Panc1 (cell line): ENCODE results near the gene KAT2B.

Experiments used
- POLR2AphosphoS5 ChIP-seq: IDR thresholded peaks from 2 replicates; pipeline ENCODE4 v1.6.1; 2012; ENCODE audit warnings: mild to moderate bottlenecking, low read depth, low read length, moderate library complexity
- TF ChIP-seq, protein P1 (sequence below): fragments of 450-650 bp; IDR thresholded peaks from 2 replicates; pipeline ENCODE4 v1.5.1; 2017; ENCODE audit warnings: mild to moderate bottlenecking
- TF ChIP-seq, protein P2 (sequence below), 2 experiments: IDR thresholded peaks; 2 replicates each; pipeline ENCODE4 v1.6.1; 2011 to 2012; ENCODE audit warnings: low read depth in 2 of 2, control low read depth in 1 of 2, low read length in 1 of 2, mild to moderate bottlenecking in 1 of 2, moderate library complexity in 1 of 2; ENCODE audit not compliant: insufficient read depth in 1 of 2

DNA sequence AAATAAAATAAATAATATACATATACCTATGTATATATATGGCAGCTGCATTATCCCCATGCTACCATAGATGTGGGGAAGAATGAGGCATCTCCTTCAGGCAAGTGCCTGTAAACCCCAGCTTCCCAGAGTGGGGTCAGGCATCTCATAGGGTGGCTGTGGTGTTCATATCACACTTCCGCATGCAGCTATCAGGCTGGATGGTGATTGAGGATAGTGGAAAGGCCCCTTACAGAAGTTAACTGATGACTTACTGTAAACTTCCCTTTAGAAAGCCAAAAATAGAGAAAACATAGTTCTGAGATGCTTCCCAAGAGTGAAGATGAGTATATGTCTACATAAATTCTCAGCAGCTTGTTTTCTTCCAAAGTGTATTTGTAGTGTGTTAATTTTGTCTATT is 24.7 kb upstream of the KAT2B start:
- TF ChIP-seq, protein P1, sequence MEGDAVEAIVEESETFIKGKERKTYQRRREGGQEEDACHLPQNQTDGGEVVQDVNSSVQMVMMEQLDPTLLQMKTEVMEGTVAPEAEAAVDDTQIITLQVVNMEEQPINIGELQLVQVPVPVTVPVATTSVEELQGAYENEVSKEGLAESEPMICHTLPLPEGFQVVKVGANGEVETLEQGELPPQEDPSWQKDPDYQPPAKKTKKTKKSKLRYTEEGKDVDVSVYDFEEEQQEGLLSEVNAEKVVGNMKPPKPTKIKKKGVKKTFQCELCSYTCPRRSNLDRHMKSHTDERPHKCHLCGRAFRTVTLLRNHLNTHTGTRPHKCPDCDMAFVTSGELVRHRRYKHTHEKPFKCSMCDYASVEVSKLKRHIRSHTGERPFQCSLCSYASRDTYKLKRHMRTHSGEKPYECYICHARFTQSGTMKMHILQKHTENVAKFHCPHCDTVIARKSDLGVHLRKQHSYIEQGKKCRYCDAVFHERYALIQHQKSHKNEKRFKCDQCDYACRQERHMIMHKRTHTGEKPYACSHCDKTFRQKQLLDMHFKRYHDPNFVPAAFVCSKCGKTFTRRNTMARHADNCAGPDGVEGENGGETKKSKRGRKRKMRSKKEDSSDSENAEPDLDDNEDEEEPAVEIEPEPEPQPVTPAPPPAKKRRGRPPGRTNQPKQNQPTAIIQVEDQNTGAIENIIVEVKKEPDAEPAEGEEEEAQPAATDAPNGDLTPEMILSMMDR, result no peak
- TF ChIP-seq, protein P2, sequence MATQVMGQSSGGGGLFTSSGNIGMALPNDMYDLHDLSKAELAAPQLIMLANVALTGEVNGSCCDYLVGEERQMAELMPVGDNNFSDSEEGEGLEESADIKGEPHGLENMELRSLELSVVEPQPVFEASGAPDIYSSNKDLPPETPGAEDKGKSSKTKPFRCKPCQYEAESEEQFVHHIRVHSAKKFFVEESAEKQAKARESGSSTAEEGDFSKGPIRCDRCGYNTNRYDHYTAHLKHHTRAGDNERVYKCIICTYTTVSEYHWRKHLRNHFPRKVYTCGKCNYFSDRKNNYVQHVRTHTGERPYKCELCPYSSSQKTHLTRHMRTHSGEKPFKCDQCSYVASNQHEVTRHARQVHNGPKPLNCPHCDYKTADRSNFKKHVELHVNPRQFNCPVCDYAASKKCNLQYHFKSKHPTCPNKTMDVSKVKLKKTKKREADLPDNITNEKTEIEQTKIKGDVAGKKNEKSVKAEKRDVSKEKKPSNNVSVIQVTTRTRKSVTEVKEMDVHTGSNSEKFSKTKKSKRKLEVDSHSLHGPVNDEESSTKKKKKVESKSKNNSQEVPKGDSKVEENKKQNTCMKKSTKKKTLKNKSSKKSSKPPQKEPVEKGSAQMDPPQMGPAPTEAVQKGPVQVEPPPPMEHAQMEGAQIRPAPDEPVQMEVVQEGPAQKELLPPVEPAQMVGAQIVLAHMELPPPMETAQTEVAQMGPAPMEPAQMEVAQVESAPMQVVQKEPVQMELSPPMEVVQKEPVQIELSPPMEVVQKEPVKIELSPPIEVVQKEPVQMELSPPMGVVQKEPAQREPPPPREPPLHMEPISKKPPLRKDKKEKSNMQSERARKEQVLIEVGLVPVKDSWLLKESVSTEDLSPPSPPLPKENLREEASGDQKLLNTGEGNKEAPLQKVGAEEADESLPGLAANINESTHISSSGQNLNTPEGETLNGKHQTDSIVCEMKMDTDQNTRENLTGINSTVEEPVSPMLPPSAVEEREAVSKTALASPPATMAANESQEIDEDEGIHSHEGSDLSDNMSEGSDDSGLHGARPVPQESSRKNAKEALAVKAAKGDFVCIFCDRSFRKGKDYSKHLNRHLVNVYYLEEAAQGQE (IDR thresholded peaks at IDR 0.05; ENCODE audit: insufficient read depth in 1 of 2, low read depth in 2 of 2, low read length in 1 of 2), result no peak
- TF ChIP-seq POLR2AphosphoS5, result no peak
